ENCODE measurements around the gene TMEM101. TPM values are rescaled to one million over a fixed set of nuclear protein-coding genes. Genes with fewer than 3 reads are reported as not detected.

TMEM101 gene
- polyA plus RNA-seq, 1 donor (not counting 4 experiments of a cell fraction or from before 2014, with no cell fraction given), result 20.1 TPM

DNA sequence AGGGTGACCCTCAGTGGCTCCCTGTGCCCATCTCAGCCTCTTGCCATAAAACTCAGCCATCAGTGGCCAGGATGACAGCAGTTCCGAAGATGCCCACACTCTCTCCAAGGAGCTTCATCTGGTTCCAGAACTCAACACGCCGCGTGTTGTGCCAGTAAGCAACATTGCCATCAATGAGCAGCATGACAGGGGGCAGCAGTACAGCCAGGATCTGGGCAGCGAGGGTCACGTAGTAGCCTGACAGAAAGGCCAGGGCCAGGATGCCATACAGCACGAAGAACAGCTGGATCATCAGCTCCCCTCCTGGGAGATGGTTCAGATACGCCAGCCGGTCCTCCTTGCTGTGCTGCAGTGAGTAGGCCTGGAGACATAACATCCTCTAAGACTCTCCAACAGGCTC, 2.9 kb downstream of the TMEM101 start:
- Histone ChIP-seq H3K9me1 (ENCODE audit: control insufficient read depth, extremely low read depth, insufficient read depth, low read length) (no peaks in the 10 kb centered on the region), H3K4me1 (ENCODE audit: control insufficient read depth, extremely low read depth, insufficient read depth, low read length) (peaks cover 21% of the 10 kb centered on the region), H3K27me3 (ENCODE audit: control insufficient read depth, extremely low read depth, insufficient read depth, low read length) (no peaks in the 10 kb centered on the region), H4K20me1 (ENCODE audit: control insufficient read depth, extremely low read depth, insufficient read depth, low read length) (no peaks in the 10 kb centered on the region), H3K27ac (ENCODE audit: control insufficient read depth, insufficient read depth, low read length) (no peak overlapping the region), H3K36me3 (ENCODE audit: control insufficient read depth in 2 of 2, extremely low read depth in 1 of 2, insufficient read depth in 2 of 2, low read length in 2 of 2) (peaks cover 11% of the 10 kb centered on the region in 2 experiments), H3K79me2 (ENCODE audit: control insufficient read depth, insufficient read depth, low read length) (peaks cover 11% of the 10 kb centered on the region), H3K4me3 (ENCODE audit: control insufficient read depth in 2 of 3, extremely low read depth in 1 of 3, insufficient read depth in 2 of 3, low read depth in 1 of 3, low read length in 3 of 3) (no peak overlapping the region), H2AFZ (ENCODE audit: control insufficient read depth, low read length) (no peak overlapping the region), H3K9me3 (ENCODE audit: control insufficient read depth, low read depth, low read length) (no peaks in the 10 kb centered on the region), H3K9ac (ENCODE audit: control insufficient read depth, extremely low read depth, insufficient read depth, low read length) (no peak overlapping the region), H3K4me2 (ENCODE audit: control insufficient read depth, extremely low read depth, insufficient read depth, low read depth, low read length) (no peak overlapping the region)
- no peak for TF ChIP-seq EZH2 (IDR thresholded peaks at IDR 0.05; ENCODE audit: low read length)
- TF ChIP-seq, protein P1, sequence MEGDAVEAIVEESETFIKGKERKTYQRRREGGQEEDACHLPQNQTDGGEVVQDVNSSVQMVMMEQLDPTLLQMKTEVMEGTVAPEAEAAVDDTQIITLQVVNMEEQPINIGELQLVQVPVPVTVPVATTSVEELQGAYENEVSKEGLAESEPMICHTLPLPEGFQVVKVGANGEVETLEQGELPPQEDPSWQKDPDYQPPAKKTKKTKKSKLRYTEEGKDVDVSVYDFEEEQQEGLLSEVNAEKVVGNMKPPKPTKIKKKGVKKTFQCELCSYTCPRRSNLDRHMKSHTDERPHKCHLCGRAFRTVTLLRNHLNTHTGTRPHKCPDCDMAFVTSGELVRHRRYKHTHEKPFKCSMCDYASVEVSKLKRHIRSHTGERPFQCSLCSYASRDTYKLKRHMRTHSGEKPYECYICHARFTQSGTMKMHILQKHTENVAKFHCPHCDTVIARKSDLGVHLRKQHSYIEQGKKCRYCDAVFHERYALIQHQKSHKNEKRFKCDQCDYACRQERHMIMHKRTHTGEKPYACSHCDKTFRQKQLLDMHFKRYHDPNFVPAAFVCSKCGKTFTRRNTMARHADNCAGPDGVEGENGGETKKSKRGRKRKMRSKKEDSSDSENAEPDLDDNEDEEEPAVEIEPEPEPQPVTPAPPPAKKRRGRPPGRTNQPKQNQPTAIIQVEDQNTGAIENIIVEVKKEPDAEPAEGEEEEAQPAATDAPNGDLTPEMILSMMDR (optimal IDR thresholded peaks at IDR 0.05 in 1 of 3, IDR thresholded peaks at IDR 0.05 in 1 of 3, conservative IDR thresholded peaks at IDR 0.05 in 1 of 3; ENCODE audit: extremely low read depth in 1 of 3, insufficient read depth in 2 of 3, low read length in 3 of 3), result no peak
- FAIRE-seq (no peak), DNase-seq (ENCODE audit: low read depth, low spot score) (no peak)
- dilution Hi-C loops (cut with MboI; ENCODE audit: extremely low pct_ligation_motif_present, low sequenced_read_pairs), result no loop called here

DNA sequence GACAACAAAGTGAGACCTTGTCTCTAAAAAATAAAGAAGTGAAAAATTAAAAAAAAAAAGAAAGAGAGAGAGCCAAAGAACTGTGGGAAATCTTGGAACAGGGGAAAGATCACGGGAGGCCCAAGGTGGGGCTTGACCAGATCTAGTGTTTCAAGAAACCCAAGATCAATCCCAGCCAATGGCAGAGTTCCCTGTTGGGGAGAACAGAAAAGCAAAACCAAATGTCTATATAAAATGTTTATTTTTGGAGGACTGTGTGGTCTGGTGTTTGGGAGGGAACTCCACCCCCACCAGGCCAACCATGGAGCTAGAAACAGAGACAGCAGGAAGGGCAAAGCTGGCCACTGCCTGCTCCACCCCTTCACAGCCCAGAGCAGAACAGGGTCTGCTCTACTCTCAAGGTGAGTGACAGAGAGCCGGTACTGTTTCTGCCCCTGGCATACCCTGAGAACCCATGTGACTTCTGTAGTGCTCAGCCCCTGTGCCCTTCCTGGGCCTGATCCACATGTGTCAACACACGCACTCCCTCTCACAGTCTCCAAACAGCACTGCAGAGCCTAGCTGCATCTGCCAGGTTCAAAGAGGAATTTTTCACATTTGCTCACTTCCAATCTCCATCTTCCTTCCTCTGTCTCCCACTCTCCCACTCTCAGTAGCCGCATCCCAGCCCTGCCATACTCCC, 3.7 kb downstream of the TMEM101 start:
- Histone ChIP-seq H3K4me1 (ENCODE audit: control insufficient read depth, extremely low read depth, insufficient read depth, low read length) (peaks cover 25% of the 10 kb centered on the region), H2AFZ (ENCODE audit: control insufficient read depth, low read length) (no peak overlapping the region), H3K27ac (ENCODE audit: control insufficient read depth, insufficient read depth, low read length) (no peak overlapping the region), H3K9ac (ENCODE audit: control insufficient read depth, extremely low read depth, insufficient read depth, low read length) (no peak overlapping the region), H3K9me1 (ENCODE audit: control insufficient read depth, extremely low read depth, insufficient read depth, low read length) (no peaks in the 10 kb centered on the region), H3K27me3 (ENCODE audit: control insufficient read depth, extremely low read depth, insufficient read depth, low read length) (no peaks in the 10 kb centered on the region), H3K9me3 (ENCODE audit: control insufficient read depth, low read depth, low read length) (no peaks in the 10 kb centered on the region), H3K4me2 (ENCODE audit: control insufficient read depth, extremely low read depth, insufficient read depth, low read depth, low read length) (no peak overlapping the region), H3K79me2 (ENCODE audit: control insufficient read depth, insufficient read depth, low read length) (peaks cover 11% of the 10 kb centered on the region), H3K36me3 (ENCODE audit: control insufficient read depth in 2 of 2, extremely low read depth in 1 of 2, insufficient read depth in 2 of 2, low read length in 2 of 2) (peaks cover 11% of the 10 kb centered on the region in 2 experiments), H3K4me3 (ENCODE audit: control insufficient read depth in 2 of 3, extremely low read depth in 1 of 3, insufficient read depth in 2 of 3, low read depth in 1 of 3, low read length in 3 of 3) (no peak overlapping the region), H4K20me1 (ENCODE audit: control insufficient read depth, extremely low read depth, insufficient read depth, low read length) (no peaks in the 10 kb centered on the region)
- FAIRE-seq (no peak), DNase-seq (ENCODE audit: low read depth, low spot score) (no peak)
- TF ChIP-seq EZH2 (IDR thresholded peaks at IDR 0.05; ENCODE audit: low read length), result no peak
- TF ChIP-seq, protein P1 (optimal IDR thresholded peaks at IDR 0.05 in 1 of 3, IDR thresholded peaks at IDR 0.05 in 1 of 3, conservative IDR thresholded peaks at IDR 0.05 in 1 of 3; ENCODE audit: extremely low read depth in 1 of 3, insufficient read depth in 2 of 3, low read length in 3 of 3), result no peak
- dilution Hi-C loops (cut with MboI; ENCODE audit: extremely low pct_ligation_motif_present, low sequenced_read_pairs), result no loop called here
